Activated CD8-positive, alpha-beta memory T cell treated with anti-CD3 and anti-CD28 coated beads for 48 hours (primary cell): ENCODE measurements around the gene GPATCH1.
A peak's percentile ranks its signal among the peaks of the same experiment; 100 is the strongest.

Experiments
- DNase-seq, 3 experiments: peaks; one replicate each; pipeline ENCODE4 v3.0.0-alpha.2; 2020; ENCODE audit warnings: low read depth in 2 of 3, low spot score in 2 of 3

GPATCH1 gene

GRCh38 chr19:33063356-33063752 lies 17.6 kb upstream of the GPATCH1 start:
- no peak for DNase-seq

GRCh38 chr19:33063753-33064457 lies 17.1 kb upstream of the GPATCH1 start:
- no peak for DNase-seq

GRCh38 chr19:33064458-33064791 lies 16.6 kb upstream of the GPATCH1 start:
- no peak for DNase-seq

- DNase-seq = peak; percentile 37 to 45 (median 39)
Measured at GRCh38 chr19:33064792-33065550, 16.0 kb upstream of the GPATCH1 start, which contains the start of gene RHPN2. TSS of gene RHPN2 (minus strand) at chr19:33064888. CDS start at chr19:33064852, 36 bp downstream.

DNA sequence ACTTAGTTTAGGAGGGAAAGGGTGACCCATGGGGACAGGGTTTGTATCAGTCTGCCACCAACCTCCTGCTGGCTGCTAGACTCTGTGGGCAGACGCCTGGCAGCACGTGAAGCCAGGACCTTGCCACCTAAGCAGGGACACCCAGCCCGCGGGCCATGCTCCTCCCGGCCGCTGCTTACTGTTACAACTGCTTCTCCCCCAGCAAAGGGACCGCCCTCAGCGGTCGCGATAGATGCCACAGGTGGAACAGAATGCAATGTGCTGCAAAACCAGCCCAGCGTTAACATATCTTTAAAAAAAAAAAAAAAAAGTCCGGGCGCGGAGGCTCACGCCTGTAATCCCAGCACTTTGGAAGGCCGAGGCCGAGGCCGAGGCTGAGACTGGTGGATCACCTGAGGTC lies 14.4 kb upstream of the GPATCH1 start:
- no peak for DNase-seq

DNA sequence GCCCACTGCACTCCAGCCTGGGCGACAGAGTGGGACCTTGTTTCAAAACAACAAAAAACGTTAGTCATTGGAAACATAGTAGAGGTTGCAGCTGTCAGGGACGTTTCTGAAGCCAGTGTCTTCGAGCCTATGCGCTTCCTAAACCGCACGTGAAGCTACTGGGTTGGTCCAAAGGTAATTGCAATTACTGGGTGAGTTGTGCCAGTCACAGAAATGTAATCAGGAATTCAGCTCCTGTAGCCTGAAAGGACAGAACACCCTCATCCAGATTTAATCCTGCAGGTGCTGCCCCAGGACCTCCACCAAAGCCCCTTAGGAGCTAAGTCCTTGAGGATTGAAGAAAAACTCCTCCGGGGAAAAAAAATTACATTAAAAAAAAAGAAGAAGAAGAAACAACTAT lies 13.9 kb upstream of the GPATCH1 start:
- DNase-seq = no peak

DNA sequence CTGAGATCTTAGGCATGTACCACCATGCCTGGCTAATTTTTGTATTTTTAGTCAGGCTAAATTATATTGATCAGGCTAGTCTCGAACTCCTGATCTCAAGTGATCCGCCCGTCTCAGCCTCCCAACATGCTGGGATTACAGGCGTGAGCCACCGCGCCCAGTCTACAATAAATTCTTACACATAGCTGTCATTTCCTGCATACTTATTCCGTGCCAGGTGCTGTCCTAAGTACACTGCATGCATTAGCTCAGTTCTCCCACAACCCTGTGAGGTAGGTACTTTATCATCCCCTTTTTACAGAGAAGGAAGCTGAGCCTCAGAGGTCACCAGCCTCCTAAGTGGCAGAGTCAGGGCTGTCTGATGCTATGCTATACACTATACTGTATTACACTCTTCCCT lies 9.1 kb upstream of the GPATCH1 start:
- DNase-seq = no peak

- DNase-seq = no peak
Measured at GRCh38 chr19:33075519-33075918, 5.5 kb upstream of the GPATCH1 start.

- DNase-seq = no peak
Measured at GRCh38 chr19:33085570-33086128, 4.7 kb downstream of the GPATCH1 start.

- DNase-seq = no peak
Measured at GRCh38 chr19:33086955-33087354, 6.0 kb downstream of the GPATCH1 start.

GRCh38 chr19:33089010-33089409 lies 8.0 kb downstream of the GPATCH1 start:
- DNase-seq = no peak

DNA sequence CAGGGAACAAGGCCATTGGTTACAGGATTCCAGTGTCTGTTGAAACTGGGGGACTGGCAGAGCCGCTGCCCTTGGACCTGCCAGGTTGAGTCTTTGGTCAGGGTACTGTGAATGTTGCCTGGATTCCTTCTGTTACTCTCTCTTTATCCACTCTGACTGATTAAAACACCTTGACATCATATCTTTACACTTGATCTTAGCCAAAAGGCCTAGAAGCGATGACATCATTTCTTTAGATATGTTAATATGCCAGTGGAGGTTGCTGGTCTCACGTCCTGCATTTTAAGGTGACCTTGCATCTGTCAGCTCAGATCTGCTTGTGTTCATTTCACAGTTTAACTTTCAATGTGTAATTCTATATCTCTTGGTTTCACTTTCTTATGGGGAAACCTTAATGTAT lies 9.2 kb downstream of the GPATCH1 start:
- no peak for DNase-seq

DNA sequence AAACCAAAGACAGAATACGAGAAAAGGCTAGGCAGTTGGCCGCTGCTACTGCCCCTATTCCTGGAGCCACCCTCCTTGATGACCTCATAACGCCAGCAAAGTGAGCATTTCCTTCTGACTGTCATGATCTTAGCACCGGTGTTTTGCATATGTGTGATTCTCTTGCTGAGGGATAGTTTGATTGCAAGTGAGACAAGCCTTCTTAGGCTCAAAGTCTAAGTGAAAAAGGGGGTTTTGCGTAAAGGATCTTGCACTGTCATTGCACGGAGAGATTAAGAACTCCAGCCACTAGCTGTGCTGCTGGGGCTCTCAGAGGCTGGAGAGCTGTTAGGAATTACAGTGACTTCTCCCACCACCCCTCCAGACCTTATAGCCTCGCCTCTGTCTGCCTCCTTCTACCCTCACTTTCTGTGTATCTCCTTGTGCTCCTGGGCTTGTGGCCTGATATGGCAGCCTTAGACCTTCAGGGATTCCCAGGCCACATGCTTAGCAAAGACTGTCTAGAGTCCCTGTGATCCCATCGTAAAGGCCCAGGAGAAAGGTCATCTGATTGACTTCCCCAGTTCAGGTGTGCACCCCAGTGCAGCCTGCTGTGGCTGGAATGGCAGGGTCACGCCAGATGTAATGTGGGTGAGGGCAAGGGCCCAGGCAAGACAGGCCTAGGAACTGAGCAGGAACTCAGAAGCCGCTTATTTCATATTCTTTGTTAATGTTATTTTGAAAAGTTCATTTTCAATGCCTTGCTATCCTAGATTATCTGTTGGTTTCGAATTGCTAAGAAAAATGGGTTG lies 12.6 kb downstream of the GPATCH1 start:
- no peak for DNase-seq

- DNase-seq = no peak
Measured at GRCh38 chr19:33094436-33095067, 13.6 kb downstream of the GPATCH1 start.

GRCh38 chr19:33096005-33096404 lies 15.0 kb downstream of the GPATCH1 start:
- DNase-seq = no peak

DNA sequence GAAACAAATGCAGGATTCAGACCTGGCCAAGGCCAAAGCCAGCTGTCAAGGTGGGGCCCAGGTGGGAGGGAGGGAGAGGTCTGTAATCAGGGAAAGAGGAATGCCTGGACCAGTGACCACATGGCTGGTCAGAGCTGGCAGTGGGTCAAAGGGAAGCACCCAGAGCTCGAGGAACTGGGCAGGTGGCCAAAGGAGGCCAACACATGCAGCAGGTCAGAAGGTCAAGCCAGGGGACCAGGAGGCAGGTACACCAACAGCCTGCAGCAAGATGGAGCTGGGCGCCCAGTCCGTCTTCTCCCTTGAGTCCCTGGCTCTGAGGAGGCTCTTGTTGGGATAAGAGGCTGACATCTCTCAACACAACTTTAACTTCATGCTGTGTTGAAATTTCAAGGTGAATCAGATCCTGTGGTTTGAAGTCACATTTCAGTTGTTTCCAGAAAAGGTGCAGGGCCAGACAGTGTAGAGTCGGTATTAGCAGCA lies 17.1 kb downstream of the GPATCH1 start:
- DNase-seq = no peak

DNA sequence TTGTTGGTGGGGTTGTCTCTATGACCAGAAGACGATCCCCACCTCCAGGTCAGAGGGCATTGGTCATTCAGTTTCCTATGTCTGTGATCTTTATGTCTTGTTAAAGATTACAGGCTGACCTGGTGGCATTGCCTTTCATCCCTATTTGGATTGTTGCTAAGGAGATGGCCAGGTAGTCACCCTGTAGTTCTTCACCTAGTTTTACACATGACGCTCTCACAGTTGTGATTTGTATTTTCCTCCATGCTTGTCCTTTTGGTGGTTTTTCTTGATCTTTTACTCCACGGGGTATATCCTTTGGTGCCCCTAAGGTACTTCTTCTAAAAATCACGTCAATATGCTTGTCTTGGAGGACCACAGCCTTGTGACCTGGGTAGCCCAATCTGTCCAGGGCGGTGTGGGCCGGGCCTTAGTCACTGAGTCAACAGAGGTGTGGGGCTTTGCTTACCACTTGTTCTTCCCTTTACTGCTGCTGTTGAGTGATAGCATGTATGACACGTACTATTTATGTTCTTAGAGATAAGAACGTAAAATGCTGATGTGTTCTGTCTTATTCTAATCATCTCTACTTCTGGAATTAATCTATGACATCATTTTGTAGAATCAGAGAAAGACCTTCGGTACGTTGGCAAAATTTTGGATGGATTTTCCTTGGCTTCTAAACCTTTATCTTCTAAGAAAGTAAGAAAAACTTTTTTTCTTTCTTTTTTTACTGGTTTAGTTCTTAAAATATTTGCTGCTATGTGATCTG lies 20.1 kb downstream of the GPATCH1 start:
- no peak for DNase-seq

DNA sequence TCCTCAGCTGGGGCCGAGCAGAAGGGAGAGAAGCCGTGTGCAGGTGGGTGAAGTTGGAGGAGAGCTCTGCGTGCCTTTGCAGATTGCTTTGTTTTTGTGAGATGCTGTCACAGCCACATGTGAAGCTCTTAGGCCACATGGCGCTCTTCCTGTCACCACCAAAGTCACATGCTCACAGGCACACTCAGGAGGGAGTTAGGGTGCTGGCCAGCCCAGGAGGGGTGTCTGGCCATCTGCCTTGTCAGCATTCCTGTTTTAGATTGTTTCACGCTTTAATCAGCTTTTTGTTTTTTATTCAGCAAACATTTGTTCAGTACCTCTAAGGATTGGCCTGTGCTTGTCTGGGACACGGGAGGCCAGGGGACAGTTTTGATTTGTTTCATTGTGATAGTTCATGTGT lies 21.9 kb downstream of the GPATCH1 start:
- DNase-seq = no peak

- DNase-seq = no peak
Measured at GRCh38 chr19:33108161-33108560, 27.2 kb downstream of the GPATCH1 start.
